Psoas muscle (tissue), 8 donors: Measurements from ENCODE around the gene STK10. TPM values are rescaled to one million over a fixed set of nuclear protein-coding genes. Genes with fewer than 3 reads are reported as not detected.

Experiments
- ATAC-seq, 4 donors: fragments of 200-7000 bp; cut with Tn5 transposase; one replicate each; pipeline ENCODE4 v1.9.1; 2020; ENCODE audit warnings: moderate library complexity in 3 of 4, mild to moderate bottlenecking in 2 of 4
- DNase-seq, 2 donors: peaks; one replicate each; pipeline ENCODE4 v3.0.0-alpha.2; 2020
- H3K27ac ChIP-seq: fragments of 200-600 bp; one replicate; pipeline ENCODE4 v1.8.0; 2022
- H3K27me3 ChIP-seq, 3 donors: fragments of 200-600 bp in 1 of 3; one replicate each; pipeline versions ENCODE4 v1.6.1 to v1.8.0; 2013 to 2022; ENCODE audit warnings: low read length in 2 of 3, mild to moderate bottlenecking in 2 of 3, moderate library complexity in 1 of 3; ENCODE audit not compliant: insufficient read depth in 3 of 3
- H3K36me3 ChIP-seq, 2 donors: fragments of 200-600 bp in 1 of 2; one replicate each; pipeline versions ENCODE4 v1.6.1 to v1.8.0; 2013 to 2022; ENCODE audit warnings: low read depth in 1 of 2, mild to moderate bottlenecking in 1 of 2, moderate library complexity in 1 of 2; ENCODE audit not compliant: insufficient read depth in 1 of 2
- H3K4me1 ChIP-seq: fragments of 200-600 bp; one replicate; pipeline ENCODE4 v1.8.0; 2022
- H3K4me3 ChIP-seq: fragments of 200-600 bp; one replicate; pipeline ENCODE4 v1.8.0; 2022; ENCODE audit warnings: mild to moderate bottlenecking
- H3K9me3 ChIP-seq: fragments of 200-600 bp; one replicate; pipeline ENCODE4 v1.8.0; 2022
- WGBS, 3 donors: extraction: QIAGEN DNeasy Blood & Tissue Kit; methylation state at CpG; one replicate each; pipeline versions ENCODE4 v1.1.6 to v1.1.7; 2013; 5-methylcytosine and 5-hydroxymethylcytosine counted together
- intact Hi-C, 2 donors: fragments of 100-400 bp; cut with DNase I; formaldehyde crosslinking; loops; one replicate each; pipeline versions ENCODE4 v1.11.0 to v1.14.2; 2022
- polyA plus RNA-seq, 3 donors: library from polyadenylated mRNA; stranded (reverse); fragments of 200-250 nt; gene quantifications; one replicate each; pipeline ENCODE4 v1.2.3, GENCODE V29; 2013
- total RNA-seq, 4 donors: library from RNA; stranded (reverse); fragmentation: NEBNext Ultra II Directional in 2 of 4; extraction: Animal tissue kit (Norgen Biotek cat#: 25700) in 2 of 4; gene quantifications; one replicate each; pipeline versions ENCODE4 v1.2.1 to v1.2.4, GENCODE V29; 2021 to 2023
- TF ChIP-seq, protein P1 (sequence below): fragments of 200-600 bp; IDR thresholded peaks from one replicate; pipeline ENCODE4 v1.8.0; 2022; ENCODE audit warnings: antibody characterized with exemption
- donor health status: healthy with polysubstance abuse.
- donor health status: DM: no; HTN: no; CAD: no; lungs with moderate emphysema.
- donor health status: Bipolar disorder and iron deficiency.
- donor health status: healthy.
- donor health status: DM: yes; HTN: yes; CAD: no.
- donor health status: DM: no; HTN: no; CAD: no.
- donor health status: DM: no; HTN: no; CAD: no.
- donor health status: DM: yes; HTN: yes; CAD: no.

The STK10 gene
- total and polyA plus RNA-seq, 7 donors = 1.9 to 8.6 (median 6.2) TPM

DNA sequence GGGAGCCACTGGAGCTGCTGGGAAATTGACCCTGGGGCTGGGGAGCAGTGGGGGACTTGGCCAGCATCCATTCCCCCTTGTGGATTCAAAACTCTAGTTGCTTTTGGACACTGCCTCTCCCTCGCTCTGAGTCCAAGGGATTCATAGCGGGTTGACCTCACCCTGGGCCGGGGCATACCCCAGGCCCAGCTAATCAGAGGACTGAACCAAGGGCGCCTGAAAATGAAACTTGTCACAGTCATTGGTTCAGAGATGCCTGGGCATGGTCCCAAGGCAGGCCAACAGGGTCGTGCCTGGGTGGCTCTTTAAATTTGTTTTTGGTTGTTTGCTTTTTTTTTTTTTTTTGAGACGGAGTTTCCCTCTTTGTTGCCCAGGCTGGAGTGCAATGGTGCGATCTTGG is 22.6 kb downstream of the STK10 start:
- TF ChIP-seq, protein P1, sequence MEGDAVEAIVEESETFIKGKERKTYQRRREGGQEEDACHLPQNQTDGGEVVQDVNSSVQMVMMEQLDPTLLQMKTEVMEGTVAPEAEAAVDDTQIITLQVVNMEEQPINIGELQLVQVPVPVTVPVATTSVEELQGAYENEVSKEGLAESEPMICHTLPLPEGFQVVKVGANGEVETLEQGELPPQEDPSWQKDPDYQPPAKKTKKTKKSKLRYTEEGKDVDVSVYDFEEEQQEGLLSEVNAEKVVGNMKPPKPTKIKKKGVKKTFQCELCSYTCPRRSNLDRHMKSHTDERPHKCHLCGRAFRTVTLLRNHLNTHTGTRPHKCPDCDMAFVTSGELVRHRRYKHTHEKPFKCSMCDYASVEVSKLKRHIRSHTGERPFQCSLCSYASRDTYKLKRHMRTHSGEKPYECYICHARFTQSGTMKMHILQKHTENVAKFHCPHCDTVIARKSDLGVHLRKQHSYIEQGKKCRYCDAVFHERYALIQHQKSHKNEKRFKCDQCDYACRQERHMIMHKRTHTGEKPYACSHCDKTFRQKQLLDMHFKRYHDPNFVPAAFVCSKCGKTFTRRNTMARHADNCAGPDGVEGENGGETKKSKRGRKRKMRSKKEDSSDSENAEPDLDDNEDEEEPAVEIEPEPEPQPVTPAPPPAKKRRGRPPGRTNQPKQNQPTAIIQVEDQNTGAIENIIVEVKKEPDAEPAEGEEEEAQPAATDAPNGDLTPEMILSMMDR = no peak
- Histone ChIP-seq H3K27me3 (no peaks in the 10 kb centered on the region), H3K4me1 (peaks cover 36% of the 10 kb centered on the region), H3K4me3 (no peak overlapping the region), H3K9me3 (no peaks in the 10 kb centered on the region), H3K27ac (no peak overlapping the region), H3K36me3 (no peaks in the 10 kb centered on the region)
- 87 to 89% (median 87%) methylated on average over 7 of the region's 7 CpGs for WGBS, 3 donors
- intact Hi-C loops = no loop called here
- DNase-seq (no peak), ATAC-seq (no peak)

DNA sequence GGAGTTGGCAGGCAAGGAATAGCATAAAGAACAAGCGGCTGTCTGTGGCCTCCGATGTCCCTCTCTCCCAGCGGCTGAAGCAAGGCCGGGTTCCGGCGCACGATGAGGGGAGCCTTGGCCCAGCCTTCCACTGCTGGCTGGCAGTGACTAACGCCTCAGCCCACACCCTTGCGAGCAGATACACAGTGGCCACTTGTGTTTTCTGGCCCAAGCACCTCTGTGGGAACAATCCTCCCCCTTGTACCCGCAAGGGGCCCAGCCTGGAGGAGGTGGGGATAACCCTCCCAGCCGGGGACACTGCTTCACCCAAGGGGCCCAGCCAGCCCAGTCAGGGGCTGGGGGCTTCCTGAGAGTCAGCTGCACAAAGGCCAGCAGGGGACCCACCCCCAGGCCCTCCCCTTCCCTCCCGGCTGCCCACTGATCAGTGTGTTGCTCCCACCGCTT is 23.2 kb downstream of the STK10 start:
- TF ChIP-seq, protein P1 = no peak
- Histone ChIP-seq H3K27ac (no peak overlapping the region), H3K4me1 (peaks cover 33% of the 10 kb centered on the region), H3K9me3 (no peaks in the 10 kb centered on the region), H3K27me3 (no peaks in the 10 kb centered on the region), H3K4me3 (no peak overlapping the region), H3K36me3 (no peaks in the 10 kb centered on the region)
- 53 to 58% (median 56%) methylated on average over 12 to 13 of the region's 13 CpGs for WGBS, 3 donors
- DNase-seq = no peak
- intact Hi-C loops = no loop called here
- ATAC-seq = no peak

DNA sequence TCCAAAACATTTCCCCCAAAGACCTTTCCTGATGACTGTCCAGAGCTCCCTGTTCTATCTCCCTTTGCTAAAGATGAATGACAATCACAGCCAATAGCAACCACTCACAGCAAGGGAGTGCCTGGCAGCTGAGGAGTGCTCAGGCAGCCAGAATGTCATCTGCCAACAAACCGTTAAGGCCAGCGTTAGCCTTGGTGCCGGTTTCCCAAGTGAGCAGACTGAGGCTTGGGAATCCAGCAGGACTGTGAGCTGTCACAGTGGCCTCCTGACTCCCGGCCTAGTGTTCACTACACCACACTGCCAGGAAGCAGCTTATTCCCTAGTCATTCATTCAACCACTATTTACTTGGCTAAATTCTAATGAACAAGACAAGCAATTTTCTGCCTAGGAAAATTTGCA is 24.7 kb downstream of the STK10 start:
- Histone ChIP-seq H3K9me3 (no peaks in the 10 kb centered on the region), H3K36me3 (no peaks in the 10 kb centered on the region), H3K27ac (peak overlapping the region; percentile 66), H3K4me1 (peaks cover 18% of the 10 kb centered on the region), H3K27me3 (no peaks in the 10 kb centered on the region), H3K4me3 (no peak overlapping the region)
- ATAC-seq (peak; percentile 61 to 85 (median 82)), DNase-seq (peak; percentile 44 to 79)
- TF ChIP-seq, protein P1 = no peak
- intact Hi-C loops = no loop called here
- 4 to 12% (median 12%) methylated on average over 4 of the region's 4 CpGs for WGBS, 3 donors

DNA sequence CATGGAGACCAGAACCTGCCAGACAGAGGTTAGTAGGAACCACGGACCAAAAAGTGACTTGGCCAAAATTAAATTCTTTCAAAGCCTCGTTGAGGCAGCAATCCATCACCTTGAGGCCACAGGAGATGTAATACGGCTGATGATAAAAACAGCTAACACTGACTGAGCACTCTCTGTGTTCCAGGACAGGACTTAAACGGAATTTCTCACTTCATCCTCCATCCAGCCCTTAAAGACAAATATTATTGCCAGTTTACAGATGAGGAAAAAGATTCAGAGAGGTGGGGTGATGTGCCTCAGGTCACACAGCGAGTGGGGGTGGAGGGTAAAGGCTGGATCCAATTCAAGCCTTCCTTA is 25.1 kb downstream of the STK10 start:
- TF ChIP-seq, protein P1 = no peak
- H3K27ac ChIP-seq = peak overlapping the region; percentile 66
- no peak for ATAC-seq
- H3K36me3 ChIP-seq = no peaks in the 10 kb centered on the region
- no peak overlapping the region for H3K4me3 ChIP-seq
- intact Hi-C loops = no loop called here
- WGBS, 3 donors = 31 to 52% (median 38%) methylated on average over 5 of the region's 5 CpGs
- H3K27me3 ChIP-seq = no peaks in the 10 kb centered on the region
- no peaks in the 10 kb centered on the region for H3K9me3 ChIP-seq
- peaks cover 14% of the 10 kb centered on the region for H3K4me1 ChIP-seq
- no peak for DNase-seq

DNA sequence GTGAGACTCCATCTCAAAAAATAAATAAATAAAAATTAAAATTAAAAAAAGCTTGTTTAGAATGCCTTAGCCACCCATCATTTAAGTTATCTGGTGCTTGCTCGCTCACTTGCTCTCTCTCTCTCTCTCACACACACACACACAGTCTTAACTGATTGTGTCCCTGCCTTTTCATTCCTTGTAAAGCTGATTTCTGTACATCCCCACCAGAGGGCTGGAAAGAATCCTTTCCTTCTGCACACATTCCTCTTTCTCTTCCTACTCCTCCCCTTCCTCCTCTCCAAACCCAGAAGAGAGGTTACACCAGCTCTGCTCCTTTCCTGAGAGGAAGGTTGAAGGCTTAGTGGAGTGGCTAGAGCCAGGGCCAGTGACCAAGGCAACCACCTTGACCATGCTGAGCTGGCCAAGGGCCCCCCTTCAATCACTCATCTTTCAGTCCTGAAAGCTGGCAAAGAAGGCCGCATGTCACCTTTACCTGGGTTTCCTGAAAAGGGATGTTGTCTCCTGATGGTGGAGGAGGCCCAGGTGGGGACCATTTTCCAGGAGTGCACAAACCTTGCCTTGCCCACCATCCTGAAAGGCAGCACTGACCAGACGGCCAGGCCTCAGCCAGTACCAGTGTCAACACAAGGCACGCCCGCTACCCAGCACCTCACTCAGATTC is 25.6 kb downstream of the STK10 start:
- Histone ChIP-seq H3K27ac (no peak overlapping the region), H3K4me1 (peaks cover 9% of the 10 kb centered on the region), H3K9me3 (no peaks in the 10 kb centered on the region), H3K36me3 (no peaks in the 10 kb centered on the region), H3K27me3 (no peaks in the 10 kb centered on the region), H3K4me3 (no peak overlapping the region)
- no peak for ATAC-seq
- intact Hi-C loops = no loop called here
- TF ChIP-seq, protein P1 = no peak
- no peak for DNase-seq
- 91 to 98% (median 94%) methylated on average over 5 of the region's 5 CpGs for WGBS, 3 donors
